ENCODE data around the gene ARMC5.

Gene ARMC5

GRCh38 chr16:31464348-31464769 is 5.1 kb downstream of the ARMC5 start:
- DNase-seq: no peak

- no peak for DNase-seq
Observed at GRCh38 chr16:31464781-31465260, 5.5 kb downstream of the ARMC5 start.

GRCh38 chr16:31465788-31466370 is 6.6 kb downstream of the ARMC5 start:
- DNase-seq: no peak

GRCh38 chr16:31466381-31466841 is 7.1 kb downstream of the ARMC5 start:
- DNase-seq: no peak

- peak; percentile 23 for DNase-seq
Observed at GRCh38 chr16:31467151-31467773, 8.0 kb downstream of the ARMC5 start.

- no peak for DNase-seq
Observed at GRCh38 chr16:31467858-31468257, 8.6 kb downstream of the ARMC5 start.

GRCh38 chr16:31470615-31471014 is 11.3 kb downstream of the ARMC5 start:
- no peak for DNase-seq

GRCh38 chr16:31471241-31471874 is 12.1 kb downstream of the ARMC5 start:
- no peak for DNase-seq

- DNase-seq: no peak
Observed at GRCh38 chr16:31471875-31472708, 12.8 kb downstream of the ARMC5 start, which contains the start of gene TGFB1I1. Gene TGFB1I1 (plus strand): TSS chr16:31472152. CDS start chr16:31472189, 37 bp downstream.

GRCh38 chr16:31472709-31473203 is 13.5 kb downstream of the ARMC5 start:
- peak; percentile 55 for DNase-seq

GRCh38 chr16:31473264-31473984 is 14.1 kb downstream of the ARMC5 start:
- DNase-seq: no peak

- DNase-seq: no peak
Observed at GRCh38 chr16:31474173-31474714, 14.9 kb downstream of the ARMC5 start.

- DNase-seq: no peak
Observed at GRCh38 chr16:31474773-31475738, 15.8 kb downstream of the ARMC5 start.

- no peak for DNase-seq
Observed at GRCh38 chr16:31475946-31476302, 16.6 kb downstream of the ARMC5 start.

- peak; percentile 88 for DNase-seq
Observed at GRCh38 chr16:31476303-31477219, 17.3 kb downstream of the ARMC5 start.

- DNase-seq: peak; percentile 24
Observed at GRCh38 chr16:31477220-31478216, 18.2 kb downstream of the ARMC5 start.

- DNase-seq: no peak
Observed at GRCh38 chr16:31478956-31479355, 19.7 kb downstream of the ARMC5 start.

- no peak for DNase-seq
Observed at GRCh38 chr16:31479751-31480150, 20.4 kb downstream of the ARMC5 start.

Data from activated CD4-positive, alpha-beta T cell treated with anti-CD3 and anti-CD28 coated beads, Interleukin-10, Interleukin-2, amounts not matched to agents 100 ng/mL and 50 ng/mL, durations not matched to agents 16 hours and 8 hours (primary cell).